OCI-LY1 (cell line): ENCODE results near the gene SSH2.
A peak's percentile ranks its signal among the peaks of the same experiment; 100 is the strongest.
"Not testable (repeated sequence)": the region's sequence is repeated elsewhere in the genome, so short reads cannot be mapped to it uniquely, and the experiment has no call there.

Source experiments
- H2AFZ ChIP-seq: fragments of 200-600 bp; sonication (generic), shearing (Covaris generic); 2 replicates; pipeline ENCODE4 v1.6.0; 2014; ENCODE audit warnings: antibody characterized with exemption, mild to moderate bottlenecking, low read length
- H3F3A ChIP-seq: fragments of 200-600 bp; sonication (generic), shearing (Covaris generic); 2 replicates; pipeline ENCODE4 v1.6.0; 2014; ENCODE audit warnings: mild to moderate bottlenecking, antibody characterized with exemption, low read length, moderate library complexity; ENCODE audit not compliant: insufficient read depth
- H3K27ac ChIP-seq: fragments of 200-600 bp; sonication (generic); 2 replicates; pipeline ENCODE4 v1.5.1; 2014; ENCODE audit warnings: low read length, mixed run types, mild to moderate bottlenecking, low read depth; ENCODE audit not compliant: poor library complexity, severe bottlenecking
- H3K27me3 ChIP-seq: fragments of 200-600 bp; sonication (generic); 2 replicates; pipeline ENCODE4 v1.6.0; 2014; ENCODE audit warnings: antibody characterized with exemption, mild to moderate bottlenecking, low read length, moderate library complexity; ENCODE audit not compliant: insufficient read depth
- H3K36me3 ChIP-seq: fragments of 200-600 bp; sonication (generic); 2 replicates; pipeline ENCODE4 v1.6.1; 2014; ENCODE audit warnings: mild to moderate bottlenecking, antibody characterized with exemption, low read length, moderate library complexity, mixed read lengths; ENCODE audit not compliant: insufficient read depth
- H3K4me1 ChIP-seq: fragments of 200-600 bp; sonication (generic); 2 replicates; pipeline ENCODE4 v1.5.1; 2014; ENCODE audit warnings: mild to moderate bottlenecking, low read length, moderate library complexity; ENCODE audit not compliant: insufficient read depth, severe bottlenecking
- H3K4me2 ChIP-seq: fragments of 200-600 bp; sonication (generic), shearing (Covaris generic); 2 replicates; pipeline ENCODE4 v1.6.1; 2014; ENCODE audit warnings: low read length
- H3K4me3 ChIP-seq: fragments of 200-600 bp; sonication (generic); 2 replicates; pipeline ENCODE4 v1.5.1; 2014; ENCODE audit warnings: low read length, low read depth, mild to moderate bottlenecking, mixed read lengths; ENCODE audit not compliant: poor library complexity, severe bottlenecking
- H3K79me2 ChIP-seq: fragments of 200-600 bp; shearing (Covaris generic); 2 replicates; pipeline ENCODE4 v1.6.1; 2016; ENCODE audit warnings: mixed run types, low read length, mixed read lengths; ENCODE audit not compliant: insufficient read depth
- H3K9ac ChIP-seq: fragments of 200-600 bp; sonication (generic), shearing (Covaris generic); 2 replicates; pipeline ENCODE4 v1.6.1; 2014; ENCODE audit warnings: mild to moderate bottlenecking, low read length, mixed read lengths
- H3K9me2 ChIP-seq: fragments of 200-600 bp; sonication (generic), shearing (Covaris generic); 2 replicates; pipeline ENCODE4 v1.6.1; 2014; ENCODE audit warnings: low read depth, mild to moderate bottlenecking, low read length, mixed read lengths
- H3K9me3 ChIP-seq: fragments of 200-600 bp; shearing (Covaris generic); 2 replicates; pipeline ENCODE4 v1.6.1; 2014; ENCODE audit warnings: low read length, mixed read lengths
- H4K20me1 ChIP-seq: fragments of 200-600 bp; sonication (generic), shearing (Covaris generic); 2 replicates; pipeline ENCODE4 v1.6.0; 2016; ENCODE audit warnings: mild to moderate bottlenecking, low read length; ENCODE audit not compliant: insufficient read depth
- CTCF ChIP-seq: fragments of 200-600 bp; sonication (generic), shearing (Covaris generic); IDR thresholded peaks from 2 replicates; pipeline ENCODE4 v1.5.1; 2017; ENCODE audit warnings: mild to moderate bottlenecking, antibody characterized with exemption, low read length, moderate library complexity, mixed read lengths
- EZH2 ChIP-seq: fragments of 200-600 bp; sonication (generic), shearing (Covaris generic); IDR thresholded peaks from 2 replicates; pipeline ENCODE4 v1.8.0; 2017; ENCODE audit warnings: borderline replicate concordance, mixed run types, mild to moderate bottlenecking, antibody characterized with exemption, low read length, moderate library complexity, mixed read lengths

Gene SSH2

GRCh38 chr17:29731589-29731929 lies 198.5 kb downstream of the SSH2 start:
- H3K4me3 ChIP-seq, result no peak overlapping the region
- H4K20me1 ChIP-seq, result no peaks in the 10 kb centered on the region
- H3F3A ChIP-seq, result no peaks in the 10 kb centered on the region
- H3K9ac ChIP-seq, result no peak overlapping the region
- H3K79me2 ChIP-seq, result peaks cover 33% of the 10 kb centered on the region; the same call in 1 of the 2 replicates
- peaks cover 7% of the 10 kb centered on the region for H3K9me3 ChIP-seq
- H3K4me2 ChIP-seq, result no peak overlapping the region
- no peak overlapping the region for H2AFZ ChIP-seq
- H3K4me1 ChIP-seq, result peaks cover 31% of the 10 kb centered on the region
- TF ChIP-seq CTCF (no peak), EZH2 (no peak)
- H3K9me2 ChIP-seq, result no peaks in the 10 kb centered on the region
- H3K27ac ChIP-seq, result peak overlapping the region; percentile 16
- H3K36me3 ChIP-seq, result peaks cover 43% of the 10 kb centered on the region
- H3K27me3 ChIP-seq, result no peaks in the 10 kb centered on the region

- Histone ChIP-seq H3K9me2 (no peaks in the 10 kb centered on the region), H3K27me3 (no peaks in the 10 kb centered on the region), H2AFZ (no peak overlapping the region), H3K4me2 (no peak overlapping the region), H3K36me3 (peaks cover 38% of the 10 kb centered on the region), H3K9ac (no peak overlapping the region), H3F3A (peaks cover 7% of the 10 kb centered on the region), H3K9me3 (peaks cover 7% of the 10 kb centered on the region), H3K4me1 (peaks cover 50% of the 10 kb centered on the region), H4K20me1 (no peaks in the 10 kb centered on the region), H3K79me2 (peaks cover 42% of the 10 kb centered on the region), H3K27ac (no peak overlapping the region), H3K4me3 (no peak overlapping the region)
- TF ChIP-seq CTCF (no peak), EZH2 (no peak)
Measured at GRCh38 chr17:29728490-29728889, 201.5 kb downstream of the SSH2 start.

DNA sequence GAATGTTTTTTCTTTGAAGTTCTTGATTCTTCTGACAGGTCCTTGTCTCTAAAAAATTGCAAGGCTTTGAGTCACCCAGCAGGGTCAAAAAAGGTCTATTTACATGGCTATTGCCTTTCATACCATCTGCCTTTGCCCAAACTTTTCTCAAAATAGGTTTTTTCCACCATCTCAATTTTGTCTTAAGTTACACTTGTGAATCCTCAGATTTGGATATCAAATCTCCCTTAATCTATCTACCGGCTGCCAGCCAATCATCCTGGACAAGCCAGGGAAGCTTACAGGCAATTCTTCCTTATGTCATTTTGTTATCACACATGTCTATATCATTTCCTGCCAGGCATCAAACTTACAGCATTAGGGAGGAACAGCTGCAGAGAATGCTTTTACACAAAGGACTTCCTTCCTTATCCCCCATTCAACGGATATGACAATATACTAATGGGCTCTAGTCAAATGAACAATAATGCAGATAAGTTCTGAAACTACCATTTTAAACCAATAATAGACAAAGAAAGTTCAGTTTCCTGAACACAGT lies 203.2 kb downstream of the SSH2 start:
- Histone ChIP-seq H3K27ac (peak overlapping the region; percentile 86), H3K4me2 (peak overlapping the region; percentile 18; the same call in 1 of the 2 replicates), H3F3A (peaks cover 17% of the 10 kb centered on the region), H3K36me3 (peaks cover 23% of the 10 kb centered on the region), H3K27me3 (no peaks in the 10 kb centered on the region), H3K4me3 (no peak overlapping the region), H2AFZ (no peak overlapping the region), H3K9ac (peak overlapping the region; percentile 17; the same call in 1 of the 2 replicates), H3K9me2 (no peaks in the 10 kb centered on the region), H3K4me1 (peaks cover 55% of the 10 kb centered on the region), H4K20me1 (no peaks in the 10 kb centered on the region), H3K9me3 (peaks cover 7% of the 10 kb centered on the region), H3K79me2 (peaks cover 42% of the 10 kb centered on the region)
- TF ChIP-seq CTCF (no peak), EZH2 (no peak)

DNA sequence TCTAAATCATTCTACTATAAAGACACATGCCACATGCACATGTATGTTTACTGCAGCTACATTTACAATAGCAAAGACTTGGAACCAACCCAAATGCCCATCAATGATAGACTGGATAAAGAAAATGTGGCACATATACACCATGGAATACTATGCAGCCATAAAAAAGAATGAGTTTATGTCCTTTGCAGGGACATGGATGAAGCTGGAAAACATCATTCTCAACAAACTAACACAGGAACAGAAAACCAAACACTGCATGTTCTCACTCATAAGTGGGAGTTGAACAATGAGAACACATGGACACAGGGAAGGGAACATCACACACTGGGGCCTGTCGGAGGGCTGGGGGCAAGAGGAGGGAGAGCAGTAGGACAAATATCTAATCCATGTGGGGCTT lies 204.6 kb downstream of the SSH2 start:
- Histone ChIP-seq H3K36me3 (peaks cover 17% of the 10 kb centered on the region), H3K4me1 (peaks cover 69% of the 10 kb centered on the region), H3F3A (peaks cover 17% of the 10 kb centered on the region), H3K27ac (peak overlapping the region; percentile 99), H3K79me2 (peaks cover 51% of the 10 kb centered on the region)
- H3K4me3 ChIP-seq, H3K9ac ChIP-seq, H4K20me1 ChIP-seq, H3K9me2 ChIP-seq, H3K27me3 ChIP-seq, H2AFZ ChIP-seq, H3K4me2 ChIP-seq, H3K9me3 ChIP-seq: not testable (repeated sequence)
